Measurements from ENCODE around the gene APBB1IP.
"Not testable (repeated sequence)": the region's sequence is repeated elsewhere in the genome, so short reads cannot be mapped to it uniquely, and the experiment has no call there.

APBB1IP gene

GRCh38 chr10:26441491-26442214, 3.5 kb downstream of the APBB1IP start:
- DNase-seq (ENCODE audit: low read depth): no peak

DNA sequence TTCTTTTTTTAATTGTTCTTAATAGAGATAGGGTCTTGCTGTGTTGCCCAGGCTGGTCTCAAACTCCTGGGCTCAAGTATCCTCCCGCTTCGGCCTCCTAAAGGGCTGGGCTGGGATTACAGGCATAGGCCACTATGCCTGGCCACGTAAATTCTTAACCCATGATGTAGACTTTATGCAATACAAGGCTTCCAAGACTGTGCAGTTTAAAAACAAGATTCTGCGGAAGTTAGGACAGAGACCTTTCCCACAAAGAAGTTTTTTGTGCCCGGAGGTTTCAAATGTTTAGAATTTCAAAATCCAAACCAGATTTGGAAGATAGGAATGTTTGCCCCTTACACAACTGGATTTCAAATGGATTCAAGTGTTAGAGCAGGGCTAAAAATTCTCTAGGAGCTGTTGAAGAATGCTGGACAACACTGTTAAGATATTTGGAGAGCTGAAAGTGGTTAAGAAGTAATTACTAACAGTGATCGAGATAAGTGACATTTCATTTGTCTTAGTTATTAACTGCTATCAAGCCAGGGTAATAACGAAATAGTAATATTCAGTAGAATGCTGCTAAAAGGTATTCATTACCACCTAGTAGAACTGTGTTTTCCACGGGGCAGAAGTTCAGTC, 7.4 kb downstream of the APBB1IP start:
- DNase-seq (ENCODE audit: low read depth): no peak

GRCh38 chr10:26446258-26446657, 8.1 kb downstream of the APBB1IP start:
- no peak for DNase-seq (ENCODE audit: low read depth)

- DNase-seq (ENCODE audit: low read depth): no peak
These were observed 10.2 kb downstream of the APBB1IP start for GRCh38 chr10:26448292-26448691.

DNA sequence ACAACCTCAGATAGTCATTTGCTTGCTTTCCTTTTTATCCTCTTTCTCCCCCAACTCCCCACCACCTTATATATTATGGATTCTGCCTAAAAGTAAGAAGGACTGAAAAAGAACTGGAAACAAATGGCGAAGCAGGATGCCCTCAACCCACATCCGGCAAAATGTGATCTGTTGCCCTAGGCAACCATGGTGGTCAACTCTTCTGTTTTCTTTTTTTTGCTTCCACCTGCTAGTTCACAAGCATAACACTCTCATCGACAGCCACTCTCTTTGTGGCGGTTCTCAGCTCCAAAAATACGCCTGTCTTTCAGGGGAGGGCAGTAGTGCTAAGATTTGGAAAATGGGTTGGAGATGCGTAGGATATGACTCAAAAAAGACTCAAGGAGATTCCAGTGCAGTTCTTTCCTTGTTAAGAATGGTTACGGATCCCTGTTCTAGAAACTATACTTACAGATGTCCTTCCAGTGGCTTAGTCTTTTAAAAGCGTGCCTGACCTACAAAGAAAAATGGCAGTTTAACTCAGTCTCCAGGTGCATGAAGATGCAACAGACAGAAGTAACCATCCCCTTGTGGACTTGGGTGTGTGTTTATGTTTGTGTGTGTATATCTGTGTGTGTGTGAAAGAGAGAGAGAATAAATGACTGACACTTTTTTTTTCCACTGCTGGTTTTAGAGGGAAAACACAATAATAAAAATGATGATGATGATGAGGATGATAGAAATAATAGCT, 10.7 kb downstream of the APBB1IP start:
- no peak for DNase-seq (ENCODE audit: low read depth)

GRCh38 chr10:26449726-26450125, 11.6 kb downstream of the APBB1IP start:
- no peak for DNase-seq (ENCODE audit: low read depth)

DNA sequence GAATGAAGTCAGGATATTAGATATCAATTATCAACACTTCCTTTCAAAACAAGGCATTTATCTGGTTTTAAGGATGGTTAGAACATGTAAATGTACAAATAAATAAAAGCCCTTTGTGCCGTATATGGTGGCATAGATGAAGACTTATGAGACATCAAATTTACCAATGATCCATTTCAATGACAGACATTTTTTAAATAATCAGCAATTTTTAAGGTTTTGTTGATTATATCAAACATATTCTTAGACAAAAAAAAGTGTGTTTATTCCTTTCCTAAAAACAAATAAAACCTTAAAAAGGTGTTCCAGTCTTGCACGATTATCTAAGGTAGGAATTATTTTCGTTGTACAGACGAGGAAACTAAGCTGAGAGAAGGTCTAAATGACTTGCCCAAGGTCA, 13.8 kb downstream of the APBB1IP start:
- DNase-seq (ENCODE audit: low read depth): no peak

GRCh38 chr10:26453850-26454249, 15.7 kb downstream of the APBB1IP start:
- DNase-seq (ENCODE audit: low read depth): no peak

GRCh38 chr10:26454891-26455290, 16.8 kb downstream of the APBB1IP start:
- no peak for DNase-seq (ENCODE audit: low read depth)

- no peak for DNase-seq (ENCODE audit: low read depth)
These were observed 17.6 kb downstream of the APBB1IP start for GRCh38 chr10:26455567-26456315.

DNA sequence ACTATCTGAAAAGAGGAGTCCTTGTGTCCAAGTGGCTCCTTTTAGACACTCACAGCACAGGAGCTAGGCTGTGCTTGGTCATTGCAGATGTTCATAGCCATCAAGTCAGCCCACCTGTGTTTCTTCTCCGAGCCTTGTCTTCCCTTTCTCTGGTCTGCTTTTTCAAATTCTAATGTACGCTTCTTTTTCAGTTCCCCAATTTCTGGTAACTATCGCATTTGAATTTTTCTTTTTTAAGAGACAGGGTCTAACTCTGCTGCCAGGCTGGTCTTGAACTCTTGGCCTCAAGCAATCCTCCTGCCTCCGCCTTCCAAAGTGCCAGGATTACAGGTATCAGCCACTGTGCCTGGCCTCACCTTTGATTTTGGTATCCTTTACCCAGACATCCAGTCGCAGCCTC, 18.9 kb downstream of the APBB1IP start:
- no peak for DNase-seq (ENCODE audit: low read depth)

DNA sequence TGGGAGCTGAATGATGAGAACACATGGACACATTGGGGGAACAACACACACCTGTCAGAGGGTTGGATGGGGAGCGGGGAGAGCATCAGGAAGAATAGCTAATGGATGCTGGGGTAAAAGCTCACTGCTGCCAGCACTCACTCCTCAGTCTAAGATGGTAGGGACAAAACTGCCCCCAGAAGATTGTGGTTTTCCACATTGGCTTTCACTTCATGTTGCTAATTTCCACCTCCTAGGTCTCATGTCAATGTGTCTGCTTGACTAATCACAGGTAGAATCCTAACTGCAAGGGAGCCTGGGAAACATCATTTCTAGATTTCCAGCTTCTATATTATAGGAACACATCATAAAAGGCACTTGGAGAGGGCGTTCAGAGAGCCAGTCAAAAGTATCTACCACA, 22.6 kb downstream of the APBB1IP start:
- DNase-seq (ENCODE audit: low read depth): no peak

- DNase-seq (ENCODE audit: low read depth): no peak
These were observed 25.8 kb downstream of the APBB1IP start for GRCh38 chr10:26463986-26464385.

GRCh38 chr10:26464632-26465280, 26.6 kb downstream of the APBB1IP start:
- DNase-seq (ENCODE audit: low read depth): no peak

DNA sequence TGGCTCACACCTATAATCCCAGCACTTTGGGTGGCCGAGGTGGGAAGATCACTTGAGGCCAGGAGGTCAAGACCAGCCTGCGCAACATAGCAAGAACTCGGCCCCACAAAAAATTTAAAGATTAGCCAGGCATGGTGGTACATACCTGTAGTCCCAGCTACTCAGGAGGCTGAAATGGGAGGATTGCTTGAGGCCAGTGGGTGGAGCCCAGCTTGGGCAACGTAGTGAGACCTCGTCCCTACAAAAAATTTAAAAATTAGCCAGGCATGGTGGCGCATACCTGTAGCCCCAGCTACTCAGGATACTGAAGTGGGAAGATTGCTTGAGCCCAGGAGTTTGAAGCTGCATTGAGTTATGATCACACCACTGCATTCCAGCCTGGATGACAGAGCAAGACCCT, 28.4 kb downstream of the APBB1IP start:
- DNase-seq (ENCODE audit: low read depth): not testable (repeated sequence)

GRCh38 chr10:26467639-26468038, 29.5 kb downstream of the APBB1IP start:
- no peak for DNase-seq (ENCODE audit: low read depth)

GRCh38 chr10:26468291-26468690, 30.1 kb downstream of the APBB1IP start:
- no peak for DNase-seq (ENCODE audit: low read depth)

DNA sequence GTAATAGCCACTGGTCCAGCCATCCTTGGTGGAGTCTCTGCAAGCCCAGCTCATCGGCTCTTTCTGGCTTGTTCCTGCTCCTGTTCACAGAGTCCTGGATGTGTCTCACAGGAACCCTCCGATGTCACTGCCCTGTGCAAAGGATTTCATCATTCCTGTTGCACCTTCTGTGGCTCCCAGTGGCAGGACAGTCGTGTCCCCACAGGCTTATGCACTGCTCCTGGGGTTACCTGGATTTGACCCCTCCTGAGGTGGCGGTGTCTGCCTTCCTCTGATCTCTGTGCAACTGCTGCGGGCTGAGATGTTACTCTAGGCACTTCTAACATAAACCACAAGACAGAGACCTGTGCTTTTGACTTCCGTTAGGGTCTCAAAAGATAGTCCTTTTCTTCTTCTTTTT, 30.6 kb downstream of the APBB1IP start:
- no peak for DNase-seq (ENCODE audit: low read depth)

GRCh38 chr10:26472492-26472778, 34.3 kb downstream of the APBB1IP start:
- no peak for DNase-seq (ENCODE audit: low read depth)

GRCh38 chr10:26474026-26474425, 35.9 kb downstream of the APBB1IP start:
- DNase-seq (ENCODE audit: low read depth): no peak

DNA sequence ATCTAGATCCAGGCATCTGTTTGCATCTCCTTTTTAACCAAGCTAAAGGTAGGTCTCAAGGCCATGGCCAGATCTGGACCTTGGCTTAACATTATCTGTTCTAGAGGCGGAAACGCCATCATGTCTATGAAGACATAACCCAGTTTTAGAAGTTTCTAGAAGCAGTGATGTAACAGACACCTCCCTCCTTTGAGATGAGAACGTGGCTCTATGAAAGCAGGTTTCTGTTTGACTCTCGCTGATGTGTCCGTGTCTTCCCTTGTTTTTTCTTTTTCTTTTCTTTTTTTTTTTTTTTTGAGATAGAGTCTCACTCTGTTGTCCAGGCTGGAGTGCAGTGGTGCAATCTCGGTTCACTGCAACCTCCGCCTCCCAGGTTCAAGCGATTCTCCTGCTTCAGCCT, 36.7 kb downstream of the APBB1IP start:
- DNase-seq (ENCODE audit: low read depth): not testable (repeated sequence)

- DNase-seq (ENCODE audit: low read depth): no peak
These were observed 37.2 kb downstream of the APBB1IP start for GRCh38 chr10:26475386-26475785.

All from stimulated activated CD8-positive, alpha-beta memory T cell treated with anti-CD3 and anti-CD28 coated beads, Interleukin-7, amount 100 ng/mL, for 24 hours (primary cell).